GM19351 (cell line): ENCODE measurements around the gene FRMD4A.

Source experiments
- ATAC-seq: cut with Tn5 transposase; IDR thresholded peaks from one replicate; pipeline ENCODE4 v1.9.1; 2021; ENCODE audit warnings: mild to moderate bottlenecking, moderate library complexity; ENCODE audit not compliant: unreplicated experiment

The FRMD4A gene

DNA sequence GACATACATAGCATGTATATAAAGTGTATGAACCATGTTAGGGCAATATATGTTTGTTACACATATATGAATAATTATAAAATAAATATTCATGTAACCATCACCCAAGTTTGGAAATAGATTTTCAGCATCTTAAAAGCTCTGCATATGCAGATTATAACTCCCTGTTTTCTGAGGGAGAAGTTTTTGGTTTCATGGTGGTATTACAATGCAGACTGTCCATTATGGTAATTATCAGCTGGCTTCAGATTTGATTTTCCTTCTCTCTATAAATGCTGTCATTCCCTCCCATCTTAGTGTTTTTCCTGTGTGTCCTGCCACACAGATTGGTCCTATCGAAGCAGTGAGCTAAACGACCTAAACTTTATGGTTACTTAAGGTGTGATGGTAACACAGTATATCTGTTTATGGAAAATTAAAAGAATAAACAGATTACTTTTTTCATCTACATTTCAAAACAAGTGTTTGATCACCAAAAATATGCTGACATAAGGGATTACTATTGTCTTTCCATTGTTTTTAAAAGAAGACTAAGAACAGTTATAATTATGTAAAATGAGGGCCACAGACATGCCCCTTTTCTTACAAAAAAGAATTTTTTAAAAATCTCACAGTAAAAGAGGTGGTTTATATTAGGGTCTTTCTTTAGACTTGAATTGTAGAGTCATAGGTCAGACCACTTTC, 726.2 kb downstream of the FRMD4A start:
- ATAC-seq = no peak

DNA sequence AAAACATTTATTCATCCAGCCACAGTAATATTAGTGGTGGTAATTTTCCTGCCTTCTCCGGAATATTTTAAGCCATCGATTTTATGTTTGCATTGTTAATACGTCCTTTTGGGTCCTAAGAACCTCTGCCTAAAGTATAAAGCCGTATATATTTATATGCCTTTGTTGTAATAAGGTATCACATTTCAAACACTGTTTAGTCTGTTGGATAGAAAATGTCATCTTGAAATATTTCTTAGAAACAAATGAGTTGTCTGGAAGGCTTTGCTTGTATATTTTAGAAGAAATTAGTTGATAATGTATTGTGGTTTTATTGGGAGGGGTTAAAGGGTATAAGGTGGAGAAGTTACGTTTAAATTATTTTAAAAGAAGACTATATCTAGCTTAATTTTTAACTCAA, 732.8 kb downstream of the FRMD4A start:
- no peak for ATAC-seq

- no peak for ATAC-seq
Measured at GRCh38 chr10:13594641-13595040, 736.1 kb downstream of the FRMD4A start.
